Smooth muscle cell (in vitro differentiated cells): Measurements from ENCODE around the gene VASH1. TPM values are rescaled to one million over a fixed set of nuclear protein-coding genes. Genes with fewer than 3 reads are reported as not detected.

Source experiments
- DNase-seq: peaks from one replicate; lab custom pipeline; 2025; ENCODE audit not compliant: unreplicated experiment; lab: John Stamatoyannopoulos, UW
- H2AFZ ChIP-seq: fragments of 200-600 bp; sonication (generic); 2 replicates; pipeline ENCODE4 v1.6.0; 2016; ENCODE audit warnings: antibody characterized with exemption, low read depth, mild to moderate bottlenecking
- H3F3A ChIP-seq: fragments of 200-600 bp; sonication (generic); 2 replicates; pipeline ENCODE4 v1.6.0; 2017; ENCODE audit warnings: antibody characterized with exemption, low read depth
- H3K27ac ChIP-seq: fragments of 200-600 bp; sonication (generic); 2 replicates; pipeline ENCODE4 v1.5.1; 2016; ENCODE audit warnings: low read depth, mild to moderate bottlenecking
- H3K27me3 ChIP-seq: fragments of 200-600 bp; sonication (generic); 2 replicates; pipeline ENCODE4 v1.6.1; 2016; ENCODE audit warnings: low read depth, mild to moderate bottlenecking
- H3K36me3 ChIP-seq: fragments of 200-600 bp; sonication (generic); 2 replicates; pipeline ENCODE4 v1.5.1; 2016; ENCODE audit warnings: low read depth
- H3K4me1 ChIP-seq: fragments of 200-600 bp; sonication (generic); 2 replicates; pipeline ENCODE4 v1.5.1; 2016; ENCODE audit warnings: low read depth
- H3K4me2 ChIP-seq: fragments of 200-600 bp; sonication (generic); 2 replicates; pipeline ENCODE4 v1.6.0; 2016; ENCODE audit warnings: mild to moderate bottlenecking
- H3K4me3 ChIP-seq: fragments of 200-600 bp; sonication (generic); 2 replicates; pipeline ENCODE4 v1.5.1; 2016; ENCODE audit warnings: mild to moderate bottlenecking
- H3K79me2 ChIP-seq: fragments of 200-600 bp; sonication (generic); 2 replicates; pipeline ENCODE4 v1.6.0; 2016; ENCODE audit warnings: low read depth, mild to moderate bottlenecking
- H3K9ac ChIP-seq: fragments of 200-600 bp; sonication (generic); 2 replicates; pipeline ENCODE4 v1.6.0; 2016; ENCODE audit warnings: low read depth
- H3K9me3 ChIP-seq: fragments of 200-600 bp; sonication (generic); replicated peaks from 2 replicates; pipeline ENCODE4 v1.5.1; 2016; ENCODE audit warnings: low read depth
- H4K20me1 ChIP-seq: fragments of 200-600 bp; sonication (generic); 2 replicates; pipeline ENCODE4 v1.6.0; 2016; ENCODE audit warnings: low read depth
- WGBS: methylation state at CpG from one replicate; pipeline ENCODE4 v1.1.7; 2016; ENCODE audit warnings: low lambda C conversion rate; 5-methylcytosine and 5-hydroxymethylcytosine counted together
- polyA plus RNA-seq: library from polyadenylated mRNA; unstranded; fragments of >200 nt; fragmentation: Nextera tagmentation; extraction: Ambion mirVana; gene quantifications from 2 replicates; pipeline ENCODE4 v1.2.1, GENCODE V29; 2016
- total RNA-seq: library from RNA; depleted of rRNA; stranded (reverse); fragments of >200 nt; gene quantifications from 2 replicates; pipeline ENCODE4 v1.2.3, GENCODE V29; 2014
- TF ChIP-seq, protein P1 (sequence below): fragments of 200-600 bp; sonication (generic); IDR thresholded peaks from 2 replicates; pipeline ENCODE4 v1.5.1; 2017; ENCODE audit warnings: borderline replicate concordance, mild to moderate bottlenecking, antibody characterized with exemption; ENCODE audit not compliant: insufficient read depth, poor library complexity, severe bottlenecking

Gene VASH1
- total and polyA plus RNA-seq, 2 experiments from 2014 or later, result 23.8 to 39.3 TPM

DNA sequence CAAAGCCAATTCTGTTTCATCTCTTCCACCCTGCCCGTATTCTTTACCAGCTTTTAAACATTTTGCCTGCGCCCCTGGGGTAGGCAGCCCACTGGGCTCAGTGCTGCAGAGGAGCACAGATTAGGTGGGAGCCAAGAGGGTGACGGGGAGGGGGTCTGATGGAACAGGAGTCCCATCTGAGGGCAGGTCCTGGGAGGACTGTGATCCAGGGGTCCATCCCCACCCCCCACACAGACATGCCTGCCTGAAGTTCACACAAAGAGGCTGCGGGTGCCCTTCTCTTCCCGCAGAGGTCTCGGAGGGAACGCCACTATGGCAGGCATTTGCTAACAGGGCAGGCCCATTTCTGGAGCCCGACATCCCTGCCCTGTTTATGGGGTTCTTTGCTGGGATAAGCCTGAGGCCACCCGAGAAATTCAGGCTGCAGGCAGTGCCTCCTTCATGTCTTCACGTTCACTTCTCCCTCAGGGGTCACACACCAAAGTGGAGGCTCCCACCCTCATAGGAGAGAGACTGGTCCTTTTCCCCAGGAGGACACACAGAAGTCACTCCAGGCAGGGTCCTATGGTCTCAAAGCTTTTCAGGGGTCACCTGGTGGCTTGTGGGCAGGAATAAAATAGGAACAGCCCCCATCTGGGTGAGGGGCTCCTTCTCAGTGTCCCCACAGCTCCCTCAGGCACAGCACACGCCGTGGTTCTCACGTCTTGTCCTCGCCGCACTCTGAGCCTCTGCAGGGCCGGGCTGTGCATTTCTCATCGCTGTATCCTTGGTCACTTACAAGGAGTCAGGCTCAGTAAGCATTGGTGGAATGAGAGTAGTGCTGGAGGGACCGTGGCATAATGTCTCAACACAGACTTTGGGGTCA lies 12.9 kb downstream of the VASH1 start:
- Histone ChIP-seq H3K4me3 (no peak overlapping the region), H3K9me3 (no peaks in the 10 kb centered on the region), H3K4me1 (peaks cover 20% of the 10 kb centered on the region), H2AFZ (no peak overlapping the region), H3K9ac (peak overlapping the region; percentile 79), H3K36me3 (no peaks in the 10 kb centered on the region), H4K20me1 (no peaks in the 10 kb centered on the region), H3K4me2 (peak overlapping the region; percentile 82), H3K79me2 (peaks cover 5% of the 10 kb centered on the region), H3K27ac (peak overlapping the region; percentile 95), H3K27me3 (no peaks in the 10 kb centered on the region), H3F3A (peaks cover 14% of the 10 kb centered on the region)
- TF ChIP-seq, protein P1, sequence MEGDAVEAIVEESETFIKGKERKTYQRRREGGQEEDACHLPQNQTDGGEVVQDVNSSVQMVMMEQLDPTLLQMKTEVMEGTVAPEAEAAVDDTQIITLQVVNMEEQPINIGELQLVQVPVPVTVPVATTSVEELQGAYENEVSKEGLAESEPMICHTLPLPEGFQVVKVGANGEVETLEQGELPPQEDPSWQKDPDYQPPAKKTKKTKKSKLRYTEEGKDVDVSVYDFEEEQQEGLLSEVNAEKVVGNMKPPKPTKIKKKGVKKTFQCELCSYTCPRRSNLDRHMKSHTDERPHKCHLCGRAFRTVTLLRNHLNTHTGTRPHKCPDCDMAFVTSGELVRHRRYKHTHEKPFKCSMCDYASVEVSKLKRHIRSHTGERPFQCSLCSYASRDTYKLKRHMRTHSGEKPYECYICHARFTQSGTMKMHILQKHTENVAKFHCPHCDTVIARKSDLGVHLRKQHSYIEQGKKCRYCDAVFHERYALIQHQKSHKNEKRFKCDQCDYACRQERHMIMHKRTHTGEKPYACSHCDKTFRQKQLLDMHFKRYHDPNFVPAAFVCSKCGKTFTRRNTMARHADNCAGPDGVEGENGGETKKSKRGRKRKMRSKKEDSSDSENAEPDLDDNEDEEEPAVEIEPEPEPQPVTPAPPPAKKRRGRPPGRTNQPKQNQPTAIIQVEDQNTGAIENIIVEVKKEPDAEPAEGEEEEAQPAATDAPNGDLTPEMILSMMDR, result no peak
- no peak for DNase-seq
- 86% methylated on average over 18 of the region's 18 CpGs for WGBS

- Histone ChIP-seq H4K20me1 (no peaks in the 10 kb centered on the region), H3K36me3 (no peaks in the 10 kb centered on the region), H3K4me1 (peaks cover 20% of the 10 kb centered on the region), H3K79me2 (peaks cover 5% of the 10 kb centered on the region), H3K4me3 (no peak overlapping the region), H3K27ac (no peak overlapping the region), H3F3A (peaks cover 14% of the 10 kb centered on the region), H3K4me2 (no peak overlapping the region), H3K9me3 (no peaks in the 10 kb centered on the region), H2AFZ (no peak overlapping the region), H3K9ac (peak overlapping the region; percentile 79), H3K27me3 (no peaks in the 10 kb centered on the region)
- TF ChIP-seq, protein P1, result no peak
- no peak for DNase-seq
- WGBS, result 89% methylated on average over 22 of the region's 22 CpGs
These were observed 13.8 kb downstream of the VASH1 start for GRCh38 chr14:76774821-76775694.

- no peak overlapping the region for H3K9ac ChIP-seq
- peaks cover 14% of the 10 kb centered on the region for H3F3A ChIP-seq
- H3K27me3 ChIP-seq, result no peaks in the 10 kb centered on the region
- WGBS, result 97% methylated on average over 52 of the region's 54 CpGs
- peaks cover 5% of the 10 kb centered on the region for H3K79me2 ChIP-seq
- DNase-seq, result no peak
- TF ChIP-seq, protein P1, result no peak
- H2AFZ ChIP-seq, result no peak overlapping the region
- H3K27ac ChIP-seq, result no peak overlapping the region
- H4K20me1 ChIP-seq, result no peaks in the 10 kb centered on the region
- H3K4me1 ChIP-seq, result peaks cover 20% of the 10 kb centered on the region
- H3K4me2 ChIP-seq, result no peak overlapping the region
- H3K4me3 ChIP-seq, result no peak overlapping the region
- no peaks in the 10 kb centered on the region for H3K9me3 ChIP-seq
- H3K36me3 ChIP-seq, result no peaks in the 10 kb centered on the region
These were observed 14.6 kb downstream of the VASH1 start for GRCh38 chr14:76775695-76776427.
